MM.1S (cell line): ENCODE results near the gene ANKS1B.

Experiments used
- CTCF ChIP-seq: fragments of 300-600 bp; sonication (generic); IDR thresholded peaks from 2 replicates; pipeline ENCODE4 v1.5.1; 2016; ENCODE audit warnings: antibody characterized with exemption, low read length, mixed read lengths
- EZH2 ChIP-seq: fragments of 300-600 bp; sonication (generic); optimal IDR thresholded peaks from 2 replicates; pipeline ENCODE3; 2017; ENCODE audit warnings: low read depth, mild to moderate bottlenecking, antibody characterized with exemption, low read length, mixed read lengths
- EZH2phosphoT487 ChIP-seq: fragments of 300-600 bp; sonication (generic); IDR thresholded peaks from 2 replicates; pipeline ENCODE4 v1.6.1; 2018; ENCODE audit warnings: antibody characterized with exemption, low read length

- TF ChIP-seq CTCF (no peak), EZH2 (no peak), EZH2phosphoT487 (no peak)
Measured at GRCh38 chr12:99804715-99805114, 180.0 kb downstream of the ANKS1B start.
